ENCODE results near the gene MPEG1. TPM values are rescaled to one million over a fixed set of nuclear protein-coding genes. Genes with fewer than 3 reads are reported as not detected.

Gene MPEG1
- total and polyA plus RNA-seq, 9 of the 15 experiments (the other 6 are each of a cell fraction or from before 2014, with no cell fraction given) = 0.07 TPM; not detected in 8

- Histone ChIP-seq H4K20me1 (replicated peaks; ENCODE audit: control insufficient read depth, insufficient read depth, low read length) (no peaks in the 10 kb centered on the region; the same call in 1 of the 2 replicates), H3K4me2 (ENCODE audit: insufficient read depth, low read length) (no peak overlapping the region), H3K79me2 (ENCODE audit: control insufficient read depth, insufficient read depth, low read length) (no peaks in the 10 kb centered on the region), H3K9ac (ENCODE audit: insufficient read depth in 1 of 2, low read depth in 2 of 2, low read length in 2 of 2) (no peak overlapping the region), H3K27ac (ENCODE audit: extremely low read depth, low read depth, low read length) (no peak overlapping the region), H2AFZ (ENCODE audit: low read depth, low read length) (no peak overlapping the region), H3K4me1 (replicated peaks in 1 of 2; ENCODE audit: control insufficient read depth in 2 of 2, insufficient read depth in 2 of 2, low read length in 2 of 2) (no peaks in the 10 kb centered on the region), H3K9me3 (replicated peaks; ENCODE audit: control insufficient read depth, insufficient read depth, low read depth, low read length) (no peaks in the 10 kb centered on the region), H3K27me3 (ENCODE audit: control insufficient read depth in 2 of 2, insufficient read depth in 2 of 2, low read length in 2 of 2) (peaks cover 4 to 37% of the 10 kb centered on the region in 2 experiments; a peak in 3 of 5 replicates), H3K9me1 (ENCODE audit: control insufficient read depth, insufficient read depth, low read length) (no peaks in the 10 kb centered on the region), H3K36me3 (ENCODE audit: control insufficient read depth, insufficient read depth, low read length) (no peaks in the 10 kb centered on the region), H3K4me3 (no peak overlapping the region)
- in situ Hi-C loops (cut with MboI) (no loop called here), intact Hi-C loops (cut with micrococcal nuclease) (loop anchor here (1.0 to 2.0 kb wide), 3 partner anchors 38 to 472 kb away; no protein-coding TSS in a partner anchor)
- FAIRE-seq (no peak), ATAC-seq (no peak), DNase-seq (ENCODE audit: extremely low read depth in 1 of 4, low spot score in 3 of 4) (no peak)
- 0% methylated on average over 2 of the region's 2 CpGs for WGBS (ENCODE audit: insufficient coverage, low coverage, missing lambda C conversion rate)
- TF ChIP-seq SAFB2 (IDR thresholded peaks at IDR 0.05; ENCODE audit: borderline replicate concordance, low read depth, low read length, severe bottlenecking) (no peak), TRIM25 (IDR thresholded peaks at IDR 0.05; ENCODE audit: borderline replicate concordance) (no peak), ZNF707 (CRISPR knock-in tag; conservative IDR thresholded peaks at IDR 0.05) (no peak), POLR2AphosphoS5 (IDR thresholded peaks at IDR 0.05; ENCODE audit: control insufficient read depth, insufficient read depth, low read depth, low read length) (no peak), CC2D1A (IDR thresholded peaks at IDR 0.05) (no peak), MAZ (CRISPR knock-in tag; conservative IDR thresholded peaks at IDR 0.05 in 1 of 2, IDR thresholded peaks at IDR 0.05 in 1 of 2) (no peak), ZNF384 (IDR thresholded peaks at IDR 0.05; ENCODE audit: low read depth, low read length) (no peak), ELK1 (CRISPR knock-in tag; IDR thresholded peaks at IDR 0.05) (no peak), RBM14 (IDR thresholded peaks at IDR 0.05; ENCODE audit: borderline replicate concordance, insufficient read depth, low read depth, low read length) (no peak), KAT8 (IDR thresholded peaks at IDR 0.05; ENCODE audit: low read depth) (no peak), THRAP3 (IDR thresholded peaks at IDR 0.05; ENCODE audit: borderline replicate concordance) (no peak), HDAC1 (IDR thresholded peaks at IDR 0.05) (no peak), KDM5B (IDR thresholded peaks at IDR 0.05; ENCODE audit: insufficient replicate concordance, low read depth, low read length) (no peak), USF1 (CRISPR knock-in tag; IDR thresholded peaks at IDR 0.05) (no peak), ZNF277 (CRISPR knock-in tag; IDR thresholded peaks at IDR 0.05; ENCODE audit: borderline replicate concordance) (no peak), ILF3 (IDR thresholded peaks at IDR 0.05; ENCODE audit: borderline replicate concordance) (no peak)
- CTCF ChIA-PET (ENCODE audit: low intra/inter-chr PET ratio) = interaction anchor here (3.6 kb wide), 1 partner anchor 38 kb away, joined by 36 read pairs; the partner anchor contains the start of gene DTX4
- no TSS peak for BruUV-seq (replicated peaks)
- POLR2A ChIA-PET = interaction anchor here (0.7 kb wide), 1 partner anchor 498 kb away, joined by 3 read pairs; no protein-coding TSS in a partner anchor
Observed at GRCh38 chr11:59208956-59209355, 3.8 kb downstream of the MPEG1 start.
